ENCODE measurements around the gene PTPRB.

DNA sequence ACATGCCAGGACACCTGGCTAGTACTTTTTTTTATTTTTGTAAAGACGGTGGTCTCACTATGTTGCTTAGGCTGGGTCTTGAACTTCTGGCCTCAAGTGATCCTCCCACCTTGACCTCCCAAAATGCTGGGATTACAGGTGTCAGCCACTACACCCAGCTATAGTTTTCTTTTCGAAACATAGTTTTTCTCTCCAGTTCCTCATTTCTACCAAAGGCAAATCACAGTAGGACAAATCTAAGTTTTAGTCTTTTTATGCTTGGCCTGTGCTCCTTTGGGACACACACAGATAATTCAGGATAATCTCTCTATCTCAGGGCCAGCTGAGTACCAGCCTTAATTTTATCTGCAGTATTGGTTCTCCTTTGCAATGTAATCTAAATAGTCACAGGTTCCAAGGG is 170.5 kb downstream of the PTPRB start:
- TF ChIP-seq, protein P1, sequence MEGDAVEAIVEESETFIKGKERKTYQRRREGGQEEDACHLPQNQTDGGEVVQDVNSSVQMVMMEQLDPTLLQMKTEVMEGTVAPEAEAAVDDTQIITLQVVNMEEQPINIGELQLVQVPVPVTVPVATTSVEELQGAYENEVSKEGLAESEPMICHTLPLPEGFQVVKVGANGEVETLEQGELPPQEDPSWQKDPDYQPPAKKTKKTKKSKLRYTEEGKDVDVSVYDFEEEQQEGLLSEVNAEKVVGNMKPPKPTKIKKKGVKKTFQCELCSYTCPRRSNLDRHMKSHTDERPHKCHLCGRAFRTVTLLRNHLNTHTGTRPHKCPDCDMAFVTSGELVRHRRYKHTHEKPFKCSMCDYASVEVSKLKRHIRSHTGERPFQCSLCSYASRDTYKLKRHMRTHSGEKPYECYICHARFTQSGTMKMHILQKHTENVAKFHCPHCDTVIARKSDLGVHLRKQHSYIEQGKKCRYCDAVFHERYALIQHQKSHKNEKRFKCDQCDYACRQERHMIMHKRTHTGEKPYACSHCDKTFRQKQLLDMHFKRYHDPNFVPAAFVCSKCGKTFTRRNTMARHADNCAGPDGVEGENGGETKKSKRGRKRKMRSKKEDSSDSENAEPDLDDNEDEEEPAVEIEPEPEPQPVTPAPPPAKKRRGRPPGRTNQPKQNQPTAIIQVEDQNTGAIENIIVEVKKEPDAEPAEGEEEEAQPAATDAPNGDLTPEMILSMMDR (conservative IDR thresholded peaks at IDR 0.05), result no peak
- TF ChIP-seq EZH2 (IDR thresholded peaks at IDR 0.05; ENCODE audit: low read depth), result no peak

All from PC-9 (cell line).